Loucy (cell line): ENCODE data around the gene SLC35A1.

ENCODE experiments used
- H2AFZ ChIP-seq: fragments of 200-600 bp; sonication (generic); 2 replicates; pipeline ENCODE4 v1.6.0; 2016; ENCODE audit warnings: antibody characterized with exemption, mild to moderate bottlenecking, low read length, moderate library complexity
- H3F3A ChIP-seq: fragments of 200-600 bp; 2 replicates; pipeline ENCODE4 v1.6.0; 2016; ENCODE audit warnings: antibody characterized with exemption, low read depth, mild to moderate bottlenecking
- H3K27me3 ChIP-seq: fragments of 200-600 bp; sonication (generic); 2 replicates; pipeline ENCODE4 v1.6.1; 2014; ENCODE audit warnings: low read length, mild to moderate bottlenecking; ENCODE audit not compliant: insufficient read depth, poor library complexity, severe bottlenecking
- H3K36me3 ChIP-seq: fragments of 200-600 bp; sonication (generic); 2 replicates; pipeline ENCODE4 v1.6.1; 2016; ENCODE audit warnings: low read length; ENCODE audit not compliant: insufficient read depth
- H3K4me1 ChIP-seq: fragments of 200-600 bp; sonication (generic); 2 replicates; pipeline ENCODE4 v1.5.1; 2014; ENCODE audit warnings: low read length, mild to moderate bottlenecking; ENCODE audit not compliant: insufficient read depth, poor library complexity, severe bottlenecking
- H3K4me2 ChIP-seq: fragments of 200-600 bp; sonication (generic); 2 replicates; pipeline ENCODE4 v1.6.0; 2014; ENCODE audit warnings: antibody characterized with exemption, low read length, low read depth, mild to moderate bottlenecking; ENCODE audit not compliant: poor library complexity, severe bottlenecking
- H3K4me3 ChIP-seq: fragments of 200-600 bp; sonication (generic); 2 replicates; pipeline ENCODE4 v1.5.1; 2014; ENCODE audit warnings: low read length, mild to moderate bottlenecking, mixed read lengths; ENCODE audit not compliant: poor library complexity, severe bottlenecking
- H3K79me2 ChIP-seq: fragments of 200-600 bp; sonication (generic); 2 replicates; pipeline ENCODE4 v1.6.1; 2014; ENCODE audit warnings: low read length; ENCODE audit not compliant: insufficient read depth
- H3K9ac ChIP-seq: fragments of 200-600 bp; sonication (generic); 2 replicates; pipeline ENCODE4 v1.6.0; 2014; ENCODE audit warnings: mild to moderate bottlenecking, low read depth, low read length, moderate library complexity; ENCODE audit not compliant: poor library complexity, severe bottlenecking
- H3K9me2 ChIP-seq: fragments of 200-600 bp; sonication (generic); replicated peaks from 2 replicates; pipeline ENCODE4 v1.6.1; 2016; ENCODE audit warnings: low read depth, low read length, mixed read lengths
- H3K9me3 ChIP-seq: fragments of 200-600 bp; sonication (generic); 2 replicates; pipeline ENCODE4 v1.6.1; 2014; ENCODE audit warnings: mild to moderate bottlenecking, antibody characterized with exemption, low read length, low read depth; ENCODE audit not compliant: insufficient read depth
- H4K20me1 ChIP-seq: fragments of 200-600 bp; sonication (generic); 2 replicates; pipeline ENCODE4 v1.6.0; 2014; ENCODE audit warnings: antibody characterized with exemption, low read length, mild to moderate bottlenecking; ENCODE audit not compliant: insufficient read depth, poor library complexity, severe bottlenecking
- EZH2phosphoT487 ChIP-seq: fragments of 200-600 bp; IDR thresholded peaks from 2 replicates; pipeline ENCODE4 v1.6.1; 2018; ENCODE audit warnings: antibody characterized with exemption, mild to moderate bottlenecking, moderate library complexity, borderline replicate concordance
- TF ChIP-seq, protein P1 (sequence below): fragments of 200-600 bp; sonication (generic); conservative IDR thresholded peaks from 2 replicates; pipeline ENCODE4 v1.5.1; 2014; ENCODE audit warnings: mild to moderate bottlenecking, antibody characterized with exemption, low read length

Gene SLC35A1, protein sequence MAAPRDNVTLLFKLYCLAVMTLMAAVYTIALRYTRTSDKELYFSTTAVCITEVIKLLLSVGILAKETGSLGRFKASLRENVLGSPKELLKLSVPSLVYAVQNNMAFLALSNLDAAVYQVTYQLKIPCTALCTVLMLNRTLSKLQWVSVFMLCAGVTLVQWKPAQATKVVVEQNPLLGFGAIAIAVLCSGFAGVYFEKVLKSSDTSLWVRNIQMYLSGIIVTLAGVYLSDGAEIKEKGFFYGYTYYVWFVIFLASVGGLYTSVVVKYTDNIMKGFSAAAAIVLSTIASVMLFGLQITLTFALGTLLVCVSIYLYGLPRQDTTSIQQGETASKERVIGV

DNA sequence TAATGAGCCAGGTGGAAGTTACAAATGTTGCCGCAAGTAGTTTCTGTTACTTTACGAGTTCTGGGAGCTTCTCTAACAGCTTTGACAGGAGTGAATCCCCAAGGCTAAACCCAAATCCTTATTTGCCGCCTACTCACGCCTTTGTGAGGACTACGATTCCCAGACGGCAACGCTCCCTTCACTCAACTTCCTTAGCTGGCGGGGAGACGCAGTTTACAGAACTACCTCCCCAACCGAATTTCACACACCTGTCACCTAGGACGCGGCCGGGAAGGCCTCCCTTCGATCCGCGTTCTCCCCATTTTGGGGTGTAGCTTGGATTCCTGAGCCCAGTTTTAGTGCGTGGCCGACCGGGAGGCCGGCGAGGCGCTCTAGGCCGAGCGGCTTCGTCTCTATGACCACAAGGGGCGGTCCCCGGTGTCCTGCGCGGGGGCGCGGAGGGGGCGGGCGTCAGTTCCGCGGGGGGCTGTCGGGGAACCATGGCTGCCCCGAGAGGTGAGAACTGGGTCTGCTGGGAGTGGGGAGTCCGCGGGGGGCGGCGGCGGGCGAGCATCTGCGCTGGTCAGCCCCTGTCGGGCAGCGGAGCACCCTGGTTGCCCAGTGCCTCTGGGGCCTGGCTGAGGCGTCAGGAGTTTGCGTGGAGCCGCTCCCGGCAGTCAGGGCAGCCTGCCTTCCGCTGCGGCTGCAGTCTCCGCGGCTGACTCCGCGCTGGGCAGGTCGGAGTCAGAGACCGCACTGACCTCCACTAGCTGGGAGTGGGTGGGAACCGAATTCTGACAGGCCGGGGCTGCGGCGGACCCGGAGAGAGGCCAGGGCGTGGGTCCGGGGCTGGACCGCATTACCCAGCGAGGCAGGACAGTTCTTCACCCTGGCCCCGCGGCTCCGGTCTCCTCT, at the start of gene SLC35A1:
Gene SLC35A1 (plus strand): TSS at position 450 of the 894 bp plus-strand sequence. CDS start 30 bp downstream, at position 480.
- H3K9ac ChIP-seq, result peak within 1 kb of the TSS; percentile 69
- peaks cover 2% of the 10 kb centered on the region for H3K27me3 ChIP-seq

DNA sequence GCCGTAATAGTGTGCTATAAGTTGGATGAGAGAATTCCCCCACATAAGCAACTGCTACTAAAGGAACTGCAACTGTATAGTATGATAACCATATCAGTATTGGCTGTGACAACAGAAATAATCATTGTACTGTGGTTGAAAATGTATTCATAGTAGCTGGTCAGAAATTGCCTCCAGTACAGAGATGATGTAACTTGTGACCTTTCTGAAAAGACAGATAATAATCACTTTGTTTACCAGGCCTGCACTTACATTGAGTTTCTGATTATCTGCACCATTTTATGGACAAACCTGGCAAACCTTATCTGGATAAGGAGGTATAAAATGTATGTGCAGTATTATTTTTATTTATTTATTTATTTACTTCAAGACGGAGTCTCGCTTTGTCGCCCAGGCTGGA, 46.0 kb upstream of the SLC35A1 start:
- Histone ChIP-seq H3K9me2 (no peaks in the 10 kb centered on the region), H3K4me3 (no peak overlapping the region), H3K36me3 (no peaks in the 10 kb centered on the region), H3K27me3 (no peaks in the 10 kb centered on the region), H3K4me2 (no peak overlapping the region), H3K79me2 (no peaks in the 10 kb centered on the region), H3K9ac (no peak overlapping the region), H2AFZ (no peak overlapping the region), H3K4me1 (no peaks in the 10 kb centered on the region), H3F3A (no peaks in the 10 kb centered on the region), H4K20me1 (no peaks in the 10 kb centered on the region), H3K9me3 (no peaks in the 10 kb centered on the region)
- TF ChIP-seq, protein P1, sequence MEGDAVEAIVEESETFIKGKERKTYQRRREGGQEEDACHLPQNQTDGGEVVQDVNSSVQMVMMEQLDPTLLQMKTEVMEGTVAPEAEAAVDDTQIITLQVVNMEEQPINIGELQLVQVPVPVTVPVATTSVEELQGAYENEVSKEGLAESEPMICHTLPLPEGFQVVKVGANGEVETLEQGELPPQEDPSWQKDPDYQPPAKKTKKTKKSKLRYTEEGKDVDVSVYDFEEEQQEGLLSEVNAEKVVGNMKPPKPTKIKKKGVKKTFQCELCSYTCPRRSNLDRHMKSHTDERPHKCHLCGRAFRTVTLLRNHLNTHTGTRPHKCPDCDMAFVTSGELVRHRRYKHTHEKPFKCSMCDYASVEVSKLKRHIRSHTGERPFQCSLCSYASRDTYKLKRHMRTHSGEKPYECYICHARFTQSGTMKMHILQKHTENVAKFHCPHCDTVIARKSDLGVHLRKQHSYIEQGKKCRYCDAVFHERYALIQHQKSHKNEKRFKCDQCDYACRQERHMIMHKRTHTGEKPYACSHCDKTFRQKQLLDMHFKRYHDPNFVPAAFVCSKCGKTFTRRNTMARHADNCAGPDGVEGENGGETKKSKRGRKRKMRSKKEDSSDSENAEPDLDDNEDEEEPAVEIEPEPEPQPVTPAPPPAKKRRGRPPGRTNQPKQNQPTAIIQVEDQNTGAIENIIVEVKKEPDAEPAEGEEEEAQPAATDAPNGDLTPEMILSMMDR, result no peak
- TF ChIP-seq EZH2phosphoT487, result no peak

More for the DNA sequence above, at the start of gene SLC35A1:
- no peaks in the 10 kb centered on the region for H3F3A ChIP-seq
- H3K4me1 ChIP-seq, result peaks cover 23% of the 10 kb centered on the region
- peak within 1 kb of the TSS; percentile 80 for H3K4me3 ChIP-seq
- H3K9me3 ChIP-seq, result no peaks in the 10 kb centered on the region
- no peaks in the 10 kb centered on the region for H4K20me1 ChIP-seq
- H3K36me3 ChIP-seq, result no peaks in the 10 kb centered on the region
- H3K9me2 ChIP-seq, result no peaks in the 10 kb centered on the region
- TF ChIP-seq, protein P1, result no peak
- TF ChIP-seq EZH2phosphoT487, result no peak
- peak within 1 kb of the TSS; percentile 94 for H3K4me2 ChIP-seq
- H3K79me2 ChIP-seq, result peaks cover 16% of the 10 kb centered on the region; the same call in 1 of the 2 replicates
- H2AFZ ChIP-seq, result peak within 1 kb of the TSS; percentile 96

DNA sequence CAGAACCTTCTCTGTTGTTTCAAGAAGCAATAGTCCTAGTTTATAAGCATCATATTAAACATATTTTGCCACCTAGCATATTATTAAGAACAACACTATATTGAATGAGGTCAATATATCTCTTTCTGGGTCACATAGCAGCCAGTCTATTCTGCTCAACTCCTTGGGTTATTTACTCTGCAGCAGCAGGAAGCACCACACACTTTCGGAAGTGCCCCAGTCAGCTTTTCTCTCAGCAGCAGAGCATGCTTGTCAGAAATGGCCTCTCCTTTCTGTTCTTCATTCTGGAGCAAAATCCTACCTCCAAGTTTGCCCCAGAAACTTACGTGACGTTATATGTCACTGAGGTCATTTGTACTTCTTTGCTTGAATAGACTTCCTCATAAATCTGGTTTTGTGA, 42.3 kb upstream of the SLC35A1 start:
- Histone ChIP-seq H3K27me3 (no peaks in the 10 kb centered on the region), H2AFZ (no peak overlapping the region), H3K9me3 (no peaks in the 10 kb centered on the region), H3F3A (no peaks in the 10 kb centered on the region), H3K9ac (no peak overlapping the region), H3K4me1 (no peaks in the 10 kb centered on the region), H3K4me3 (no peak overlapping the region), H3K9me2 (no peaks in the 10 kb centered on the region), H3K36me3 (no peaks in the 10 kb centered on the region), H4K20me1 (no peaks in the 10 kb centered on the region), H3K4me2 (no peak overlapping the region), H3K79me2 (no peaks in the 10 kb centered on the region)
- TF ChIP-seq, protein P1, result no peak
- no peak for TF ChIP-seq EZH2phosphoT487
